NCI-H82 treated with DMSO at 0.1 percent for 48 hours (cell line): ENCODE results near the gene ZNF577.
"Not testable (repeated sequence)": the region's sequence is repeated elsewhere in the genome, so short reads cannot be mapped to it uniquely, and the experiment has no call there.

ENCODE experiments used
- DNase-seq: peaks from one replicate; lab custom pipeline; 2025; ENCODE audit not compliant: unreplicated experiment; lab: John Stamatoyannopoulos, UW

ZNF577 gene

DNA sequence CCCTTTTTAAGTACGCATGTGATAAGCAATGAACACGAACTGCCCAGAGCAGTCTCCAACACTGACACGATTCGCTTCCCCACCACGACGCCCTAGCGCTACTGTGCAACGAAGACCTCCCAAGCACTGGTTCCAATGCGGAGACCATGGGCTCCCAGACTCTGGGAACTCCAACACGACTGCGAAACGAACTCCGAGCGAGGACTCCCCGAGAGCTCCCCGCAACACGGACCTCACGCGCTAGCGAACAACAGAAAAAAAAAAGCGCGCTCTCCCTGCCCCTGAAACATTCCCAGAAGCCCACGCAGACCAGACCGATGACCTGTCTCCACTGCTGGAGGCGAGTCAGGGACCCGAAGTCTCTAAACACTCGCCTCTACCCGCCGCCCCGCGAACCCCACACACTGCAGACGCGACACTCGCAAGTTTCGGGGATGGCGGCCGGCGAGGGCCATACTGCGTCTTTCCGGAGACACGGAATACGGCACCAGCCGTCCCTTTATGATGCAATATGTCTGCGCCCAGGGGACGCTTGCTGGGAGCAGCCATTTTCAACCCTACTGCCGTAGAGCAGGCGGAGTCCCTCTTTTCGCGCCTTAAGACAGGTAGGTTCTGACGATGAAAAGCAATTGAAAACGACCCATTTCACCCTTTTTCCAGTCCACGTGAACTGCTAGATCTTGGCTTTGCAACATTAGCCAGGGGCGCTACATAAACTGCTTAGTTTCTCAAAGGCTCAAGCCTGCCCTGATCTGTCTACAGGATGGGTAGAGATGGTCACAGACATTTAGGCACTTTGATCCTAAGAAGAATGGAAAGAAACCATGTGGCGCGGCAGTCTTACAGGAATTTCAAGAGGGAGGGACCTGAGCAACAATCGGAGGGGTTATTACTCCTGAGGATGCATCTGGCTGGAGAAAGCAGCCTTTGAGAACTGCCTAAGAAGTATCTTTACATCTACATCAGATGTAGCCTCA lies at the start of gene ZNF577:
Gene ZNF577, minus strand, starts transcription at position 430 of the 977 bp plus-strand sequence. CDS start 7,569 bp downstream, outside the sequence.
- DNase-seq: peak; percentile 54

DNA sequence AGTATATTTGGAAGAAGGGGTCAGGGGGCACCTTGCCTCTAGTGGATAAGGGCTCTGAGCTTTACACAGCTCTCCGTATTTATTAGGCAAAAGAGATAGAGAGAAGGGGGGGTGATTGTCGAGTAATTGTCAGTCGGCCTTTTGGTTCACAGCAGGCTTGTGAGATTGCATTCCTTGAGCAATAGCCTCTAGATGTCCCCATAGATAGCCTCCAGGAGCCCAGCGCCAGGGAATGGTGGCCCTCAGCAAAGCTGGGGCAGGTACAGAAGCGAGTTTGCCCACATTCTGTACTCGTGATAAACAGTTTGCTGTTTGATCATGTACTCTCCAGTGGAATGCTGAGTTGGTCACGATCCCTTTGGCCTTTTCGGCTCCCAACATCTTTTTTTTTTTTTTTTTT lies 44.2 kb upstream of the ZNF577 start:
- DNase-seq: no peak

GRCh38 chr19:51927859-51928258 lies 40.1 kb upstream of the ZNF577 start:
- DNase-seq: no peak

- DNase-seq: peak; percentile 84
Observed at GRCh38 chr19:51926784-51927741, 39.3 kb upstream of the ZNF577 start, which contains the start of gene ZNF613. TSS of gene ZNF613 (plus strand) at chr19:51927472. CDS start at chr19:51936221, 8,749 bp downstream.

- DNase-seq: no peak
Observed at GRCh38 chr19:51926426-51926783, 38.7 kb upstream of the ZNF577 start.

GRCh38 chr19:51921949-51922348 lies 34.2 kb upstream of the ZNF577 start:
- DNase-seq: no peak

DNA sequence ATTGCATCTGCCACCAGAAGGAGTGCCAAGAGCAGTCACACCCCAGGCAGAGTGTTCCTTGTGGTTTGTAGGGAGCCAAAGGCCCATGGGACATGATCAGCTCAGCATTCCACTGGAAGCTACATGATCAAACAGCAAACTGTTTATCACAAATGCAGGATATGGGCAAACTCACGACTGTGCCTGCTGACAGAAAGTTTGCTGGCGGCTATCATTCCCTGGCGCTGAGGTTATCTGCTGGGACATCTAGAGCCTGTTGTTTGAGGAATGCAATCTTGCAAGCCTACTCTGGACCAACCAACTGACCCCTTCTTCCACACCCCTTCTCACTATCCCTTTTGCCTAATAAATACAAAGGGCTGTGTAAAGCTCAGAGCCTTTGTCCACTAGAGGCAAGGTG lies 31.9 kb upstream of the ZNF577 start:
- no peak for DNase-seq

- DNase-seq: no peak
Observed at GRCh38 chr19:51916167-51916566, 28.4 kb upstream of the ZNF577 start.

GRCh38 chr19:51915324-51915867 lies 27.6 kb upstream of the ZNF577 start:
- no peak for DNase-seq

DNA sequence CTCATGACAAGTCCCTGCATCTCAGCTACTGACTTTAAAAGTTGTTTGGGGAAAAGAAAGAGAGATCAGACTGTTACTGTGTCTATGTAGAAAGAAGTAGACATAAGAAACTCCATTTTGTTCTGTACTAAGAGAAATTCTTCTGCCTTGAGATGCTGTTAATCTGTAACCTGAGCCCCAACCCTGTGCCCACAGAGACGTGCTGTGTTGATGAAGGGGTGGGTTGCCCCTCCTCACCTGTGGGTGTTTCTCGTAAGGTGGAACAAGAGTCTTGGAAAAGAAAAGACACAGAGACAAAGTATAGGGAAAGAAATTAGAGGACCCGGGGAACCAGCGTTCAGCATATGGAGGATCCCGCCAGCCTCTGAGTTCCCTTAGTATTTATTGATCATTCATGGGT lies 20.2 kb upstream of the ZNF577 start:
- not testable (repeated sequence) for DNase-seq

DNA sequence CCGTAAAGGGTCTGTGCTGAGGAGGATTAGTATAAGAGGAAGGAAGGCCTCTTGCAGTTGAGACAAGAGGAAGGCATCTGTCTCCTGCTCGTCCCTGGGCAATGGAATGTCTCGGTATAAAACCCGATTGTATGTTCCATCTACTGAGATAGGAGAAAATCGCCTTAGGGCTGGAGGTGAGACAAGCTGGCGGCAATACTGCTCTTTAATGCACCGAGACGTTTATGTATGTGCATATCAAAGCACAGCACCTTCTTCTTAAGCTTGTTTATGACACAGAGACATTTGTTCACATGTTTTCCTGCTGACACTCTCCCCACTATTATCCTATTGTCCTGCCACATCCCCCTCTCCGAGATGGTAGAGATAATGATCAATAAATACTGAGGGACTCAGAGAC lies 18.4 kb upstream of the ZNF577 start:
- not testable (repeated sequence) for DNase-seq

DNA sequence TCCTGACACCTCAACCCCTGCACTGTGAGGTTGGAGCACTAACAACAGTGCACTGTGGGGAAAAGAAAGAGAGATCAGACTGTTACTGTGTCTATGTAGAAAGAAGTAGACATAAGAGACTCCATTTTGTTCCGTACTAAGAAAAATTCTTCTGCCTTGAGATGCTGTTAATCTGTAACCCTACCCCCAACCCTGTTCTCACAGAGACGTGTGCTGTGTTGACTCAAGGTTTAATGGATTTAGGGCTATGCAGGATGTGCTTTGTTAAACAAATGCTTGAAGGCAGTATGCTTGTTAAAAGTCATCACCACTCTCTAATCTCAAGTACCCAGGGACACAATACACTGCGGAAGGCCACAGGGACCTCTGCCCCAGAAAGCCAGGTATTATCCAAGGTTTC lies 17.9 kb upstream of the ZNF577 start:
- not testable (repeated sequence) for DNase-seq

DNA sequence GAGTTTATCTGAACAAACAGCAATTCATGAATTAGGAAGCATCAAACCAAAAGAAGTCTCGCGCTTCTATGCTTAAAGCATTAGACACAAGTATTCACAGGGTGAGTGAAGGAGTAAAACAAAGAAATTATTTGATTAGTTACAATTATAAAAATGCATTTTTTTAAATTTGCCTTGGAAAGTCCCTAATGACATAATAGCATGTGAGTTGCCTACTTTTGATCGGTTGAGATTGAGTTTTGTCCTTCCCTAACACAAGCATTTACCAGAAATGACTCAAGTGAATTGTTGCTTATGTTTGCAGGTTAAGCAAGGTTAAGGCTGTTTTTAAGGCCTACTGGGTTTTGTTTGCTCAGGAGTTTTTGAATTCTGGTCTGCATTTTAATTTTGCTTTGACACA lies 17.5 kb upstream of the ZNF577 start:
- no peak for DNase-seq

GRCh38 chr19:51904331-51905165 lies 16.8 kb upstream of the ZNF577 start, which contains the start of gene ZNF649:
TSS of gene ZNF649 (minus strand) at chr19:51905017. CDS start at chr19:51900107, 4,910 bp downstream.
- DNase-seq: peak; percentile 55

- no peak for DNase-seq
Observed at GRCh38 chr19:51903192-51903591, 15.4 kb upstream of the ZNF577 start.

DNA sequence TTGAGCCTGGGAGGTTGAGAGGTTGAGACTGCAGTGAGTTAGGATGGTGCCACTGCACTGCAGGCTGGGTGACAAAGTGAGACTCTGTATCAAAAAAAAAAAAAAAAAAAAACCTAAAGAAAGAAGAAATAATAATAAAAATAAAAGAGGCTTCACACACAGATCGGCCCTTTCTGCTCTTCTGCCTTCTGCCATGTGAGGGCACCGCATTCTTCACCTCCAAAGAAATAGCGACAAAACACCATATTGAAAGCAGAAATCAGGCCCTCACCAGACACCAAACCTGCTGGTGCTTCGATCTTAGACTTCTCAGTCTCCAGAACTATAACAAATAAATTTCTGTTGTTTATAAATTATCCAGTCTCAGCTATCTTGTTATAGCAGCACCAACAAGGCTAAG lies 14.1 kb upstream of the ZNF577 start:
- DNase-seq: no peak

- DNase-seq: no peak
Observed at GRCh38 chr19:51891193-51891747, 3.5 kb upstream of the ZNF577 start.

- no peak for DNase-seq
Observed at GRCh38 chr19:51889934-51890333, 2.2 kb upstream of the ZNF577 start.

- DNase-seq: no peak
Observed at GRCh38 chr19:51884713-51885112, 3.0 kb downstream of the ZNF577 start.

GRCh38 chr19:51882518-51882917 lies 5.2 kb downstream of the ZNF577 start:
- no peak for DNase-seq
